Aorta (tissue), 5 donors: Measurements from ENCODE around the gene LYSMD1. TPM values are rescaled to one million over a fixed set of nuclear protein-coding genes. Genes with fewer than 3 reads are reported as not detected.

ENCODE experiments used
- ATAC-seq: fragments of 200-7000 bp; cut with Tn5 transposase; one replicate; pipeline ENCODE4 v1.9.1; 2022; ENCODE audit warnings: moderate library complexity; ENCODE audit not compliant: low FRiP score
- DNase-seq, 2 donors: peaks; one replicate each; pipeline ENCODE4 v3.0.0-alpha.2; 2020
- H3K27ac ChIP-seq, 2 donors: one replicate each; pipeline ENCODE4 v1.5.1; 2013; ENCODE audit warnings: low read length in 2 of 2, mild to moderate bottlenecking in 2 of 2, moderate library complexity in 2 of 2, control low read depth in 1 of 2, inconsistent platforms in 1 of 2, low read depth in 1 of 2
- H3K27me3 ChIP-seq, 2 donors: one replicate each; pipeline ENCODE4 v1.6.1; 2013; ENCODE audit warnings: control low read depth in 1 of 2, low read length in 1 of 2, mild to moderate bottlenecking in 1 of 2, moderate library complexity in 1 of 2; ENCODE audit not compliant: insufficient read depth in 2 of 2, control insufficient read depth in 1 of 2
- H3K36me3 ChIP-seq, 2 donors: one replicate each; pipeline ENCODE4 v1.6.1; 2013; ENCODE audit warnings: control low read depth in 1 of 2, low read length in 1 of 2, mild to moderate bottlenecking in 1 of 2; ENCODE audit not compliant: insufficient read depth in 2 of 2, control insufficient read depth in 1 of 2
- H3K4me1 ChIP-seq, 2 donors: one replicate each; pipeline ENCODE4 v1.6.1; 2013; ENCODE audit warnings: low read length in 2 of 2, control low read depth in 1 of 2, mild to moderate bottlenecking in 1 of 2, moderate library complexity in 1 of 2; ENCODE audit not compliant: insufficient read depth in 2 of 2, control insufficient read depth in 1 of 2
- H3K4me3 ChIP-seq, 2 donors: one replicate each; pipeline ENCODE4 v1.5.1; 2013; ENCODE audit warnings: low read length in 2 of 2, control low read depth in 1 of 2, mild to moderate bottlenecking in 1 of 2
- H3K9me3 ChIP-seq: one replicate; pipeline ENCODE4 v1.6.1; 2013; ENCODE audit warnings: mild to moderate bottlenecking, low read length; ENCODE audit not compliant: control insufficient read depth
- WGBS, 2 donors: extraction: QIAGEN DNeasy Blood & Tissue Kit; methylation state at CpG; one replicate each; pipeline ENCODE4 v1.1.7; 2013; 5-methylcytosine and 5-hydroxymethylcytosine counted together
- intact Hi-C, 2 donors: fragments of 100-400 bp; cut with DNase I; formaldehyde crosslinking; loops; one replicate each; pipeline versions ENCODE4 v1.14.2 to v1.15.0; 2022
- polyA plus RNA-seq, 2 donors: library from polyadenylated mRNA; stranded (reverse); fragments of 200-250 nt; gene quantifications; one replicate each; pipeline ENCODE4 v1.2.3, GENCODE V29; 2013
- total RNA-seq, 2 donors: library from RNA; stranded (reverse); fragmentation: NEBNext Ultra II Directional; extraction: Animal tissue kit (Norgen Biotek cat#: 25700); gene quantifications; one replicate each; pipeline ENCODE4 v1.2.1, GENCODE V29; 2021
- donor health status: healthy with polysubstance abuse.
- donor health status: Bipolar disorder and iron deficiency.
- donor health status: DM: no; HTN: no; CAD: no.
- donor health status: DM: no; HTN: no; CAD: no.
- donor health status: DM: yes; HTN: yes; CAD: no.

The LYSMD1 gene
- total and polyA plus RNA-seq, 4 donors: 4.4 to 9.6 (median 7.4) TPM

- H3K36me3 ChIP-seq: no peaks in the 10 kb centered on the region
- no peak overlapping the region for H3K4me3 ChIP-seq
- H3K27me3 ChIP-seq: no peaks in the 10 kb centered on the region
- 88 to 95% methylated on average over 12 of the region's 12 CpGs for WGBS, 2 donors
- no peaks in the 10 kb centered on the region for H3K4me1 ChIP-seq
- no peaks in the 10 kb centered on the region for H3K9me3 ChIP-seq
- ATAC-seq (no peak), DNase-seq (peak in 1 of 2 donors; percentile 51)
- intact Hi-C loops: no loop called here
- no peak overlapping the region for H3K27ac ChIP-seq
Observed at GRCh38 chr1:151135433-151136385, 30.0 kb downstream of the LYSMD1 start.

- H3K27me3 ChIP-seq: no peaks in the 10 kb centered on the region
- no peaks in the 10 kb centered on the region for H3K36me3 ChIP-seq
- no peak overlapping the region for H3K27ac ChIP-seq
- DNase-seq (peak in 1 of 2 donors; percentile 36), ATAC-seq (no peak)
- no peak overlapping the region for H3K4me3 ChIP-seq
- no peaks in the 10 kb centered on the region for H3K4me1 ChIP-seq
- WGBS, 2 donors: 94 to 95% methylated on average over 7 of the region's 7 CpGs
- intact Hi-C loops: no loop called here
- no peaks in the 10 kb centered on the region for H3K9me3 ChIP-seq
Observed at GRCh38 chr1:151134991-151135390, 30.7 kb downstream of the LYSMD1 start.

- DNase-seq (peak in 1 of 2 donors; percentile 21), ATAC-seq (no peak)
- no peaks in the 10 kb centered on the region for H3K9me3 ChIP-seq
- H3K27ac ChIP-seq: no peak overlapping the region
- no peaks in the 10 kb centered on the region for H3K36me3 ChIP-seq
- intact Hi-C loops: no loop called here
- 67 to 72% methylated on average over 3 of the region's 3 CpGs for WGBS, 2 donors
- no peak overlapping the region for H3K4me3 ChIP-seq
- H3K4me1 ChIP-seq: no peaks in the 10 kb centered on the region
- H3K27me3 ChIP-seq: no peaks in the 10 kb centered on the region
Observed at GRCh38 chr1:151134396-151134795, 31.3 kb downstream of the LYSMD1 start.

GRCh38 chr1:151133018-151133806 lies 32.5 kb downstream of the LYSMD1 start:
- Histone ChIP-seq H3K27ac (no peak overlapping the region), H3K36me3 (no peaks in the 10 kb centered on the region), H3K27me3 (no peaks in the 10 kb centered on the region), H3K4me1 (no peaks in the 10 kb centered on the region), H3K4me3 (no peak overlapping the region), H3K9me3 (no peaks in the 10 kb centered on the region)
- WGBS, 2 donors: 81 to 83% methylated on average over 52 to 65 of the region's 65 CpGs
- DNase-seq (peak in 1 of 2 donors; percentile 77), ATAC-seq (no peak)
- intact Hi-C loops: no loop called here

- DNase-seq: peak in 1 of 2 donors; percentile 50
- no peaks in the 10 kb centered on the region for H3K4me1 ChIP-seq
- ATAC-seq: no peak
- no peaks in the 10 kb centered on the region for H3K27me3 ChIP-seq
- no peaks in the 10 kb centered on the region for H3K36me3 ChIP-seq
- 69 to 81% methylated on average over 55 to 74 of the region's 74 CpGs for WGBS, 2 donors
- intact Hi-C loops: no loop called here
- no peak overlapping the region for H3K27ac ChIP-seq
- no peaks in the 10 kb centered on the region for H3K9me3 ChIP-seq
- H3K4me3 ChIP-seq: no peak overlapping the region
Observed at GRCh38 chr1:151132335-151133017, 33.2 kb downstream of the LYSMD1 start.

GRCh38 chr1:151131701-151132334 lies 33.9 kb downstream of the LYSMD1 start:
- ATAC-seq (peak; percentile 49), DNase-seq (peak; percentile 51 to 83)
- H3K27me3 ChIP-seq: no peaks in the 10 kb centered on the region
- 23 to 35% methylated on average over 34 to 39 of the region's 39 CpGs for WGBS, 2 donors
- intact Hi-C loops: no loop called here
- no peaks in the 10 kb centered on the region for H3K36me3 ChIP-seq
- no peaks in the 10 kb centered on the region for H3K4me1 ChIP-seq
- no peak overlapping the region for H3K27ac ChIP-seq
- H3K9me3 ChIP-seq: no peaks in the 10 kb centered on the region
- H3K4me3 ChIP-seq: no peak overlapping the region

GRCh38 chr1:151130987-151131586 lies 34.6 kb downstream of the LYSMD1 start:
- Histone ChIP-seq H3K27me3 (no peaks in the 10 kb centered on the region), H3K9me3 (no peaks in the 10 kb centered on the region), H3K36me3 (no peaks in the 10 kb centered on the region), H3K4me3 (peak overlapping the region in 1 of 2 donors; percentile 1), H3K4me1 (no peaks in the 10 kb centered on the region), H3K27ac (peak overlapping the region in 1 of 2 donors; percentile 14)
- intact Hi-C loops: no loop called here
- peak; percentile 90 to 93 for DNase-seq
- 10 to 22% methylated on average over 45 of the region's 45 CpGs for WGBS, 2 donors
- peak; percentile 88 for ATAC-seq

GRCh38 chr1:151128800-151129199 lies 36.9 kb downstream of the LYSMD1 start:
- H3K9me3 ChIP-seq: no peaks in the 10 kb centered on the region
- DNase-seq: no peak
- H3K27me3 ChIP-seq: no peaks in the 10 kb centered on the region
- ATAC-seq: no peak
- H3K27ac ChIP-seq: no peak overlapping the region
- H3K4me3 ChIP-seq: no peak overlapping the region
- H3K36me3 ChIP-seq: no peaks in the 10 kb centered on the region
- 79% methylated on average over 6 of the region's 6 CpGs for WGBS, 2 donors
- H3K4me1 ChIP-seq: no peaks in the 10 kb centered on the region
- intact Hi-C loops: no loop called here
